ENCODE results near the gene MARCHF10.

GRCh38 chr17:62761884-62762283 is 46.2 kb downstream of the MARCHF10 start:
- TF ChIP-seq, protein P1, sequence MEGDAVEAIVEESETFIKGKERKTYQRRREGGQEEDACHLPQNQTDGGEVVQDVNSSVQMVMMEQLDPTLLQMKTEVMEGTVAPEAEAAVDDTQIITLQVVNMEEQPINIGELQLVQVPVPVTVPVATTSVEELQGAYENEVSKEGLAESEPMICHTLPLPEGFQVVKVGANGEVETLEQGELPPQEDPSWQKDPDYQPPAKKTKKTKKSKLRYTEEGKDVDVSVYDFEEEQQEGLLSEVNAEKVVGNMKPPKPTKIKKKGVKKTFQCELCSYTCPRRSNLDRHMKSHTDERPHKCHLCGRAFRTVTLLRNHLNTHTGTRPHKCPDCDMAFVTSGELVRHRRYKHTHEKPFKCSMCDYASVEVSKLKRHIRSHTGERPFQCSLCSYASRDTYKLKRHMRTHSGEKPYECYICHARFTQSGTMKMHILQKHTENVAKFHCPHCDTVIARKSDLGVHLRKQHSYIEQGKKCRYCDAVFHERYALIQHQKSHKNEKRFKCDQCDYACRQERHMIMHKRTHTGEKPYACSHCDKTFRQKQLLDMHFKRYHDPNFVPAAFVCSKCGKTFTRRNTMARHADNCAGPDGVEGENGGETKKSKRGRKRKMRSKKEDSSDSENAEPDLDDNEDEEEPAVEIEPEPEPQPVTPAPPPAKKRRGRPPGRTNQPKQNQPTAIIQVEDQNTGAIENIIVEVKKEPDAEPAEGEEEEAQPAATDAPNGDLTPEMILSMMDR (IDR thresholded peaks at IDR 0.05; ENCODE audit: poor library complexity), result no peak
- no peak for TF ChIP-seq EZH2phosphoT487 (IDR thresholded peaks at IDR 0.05; ENCODE audit: low read depth, severe bottlenecking, unreplicated experiment)

All from hepatocyte (in vitro differentiated cells).